ENCODE measurements around the gene NCDN.
"Not testable (repeated sequence)": the region's sequence is repeated elsewhere in the genome, so short reads cannot be mapped to it uniquely, and the experiment has no call there.

Gene NCDN

DNA sequence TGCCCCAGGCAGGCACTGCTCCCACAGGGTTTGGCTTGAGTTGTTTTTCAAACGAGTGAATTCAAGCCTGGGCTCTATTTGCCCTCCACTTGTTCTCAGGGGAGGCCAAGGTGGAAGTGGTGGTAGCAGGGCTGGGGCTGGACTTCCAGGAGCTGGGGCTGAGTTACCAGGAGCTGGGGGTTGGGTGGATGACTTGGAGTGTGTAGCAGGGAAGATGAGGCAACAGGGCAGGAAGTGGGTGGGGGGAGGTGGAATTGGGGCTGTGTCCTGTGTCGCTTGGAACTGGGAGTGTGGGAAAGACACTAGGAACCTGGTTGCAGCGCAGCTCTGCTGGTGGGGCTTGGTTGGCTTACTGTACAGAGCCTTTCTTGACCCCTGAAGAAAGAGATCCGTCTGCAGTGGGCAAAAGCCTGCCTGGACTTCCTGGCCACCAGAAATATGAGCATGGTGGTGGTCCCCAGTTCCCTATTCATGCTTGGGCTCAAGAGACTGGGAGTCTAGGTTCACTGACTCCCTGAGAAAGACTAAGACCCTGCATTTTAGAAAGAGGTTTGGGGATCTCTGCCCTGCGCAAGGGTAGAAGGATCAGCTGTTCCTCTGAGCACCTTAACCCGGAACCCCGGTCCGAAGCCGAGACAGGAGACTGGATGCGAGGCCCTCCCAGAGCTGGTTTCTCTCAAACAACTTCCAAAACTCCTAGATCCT, 18.6 kb downstream of the NCDN start:
- ChIA-PET CTCF (interaction anchor here (0.7 to 3.3 kb wide), 5 partner anchors 8 to 151 kb away, joined by 3 to 29 read pairs (median 6); no protein-coding TSS in a partner anchor), POLR2A (no interaction called here)
- TF ChIP-seq, protein P1, sequence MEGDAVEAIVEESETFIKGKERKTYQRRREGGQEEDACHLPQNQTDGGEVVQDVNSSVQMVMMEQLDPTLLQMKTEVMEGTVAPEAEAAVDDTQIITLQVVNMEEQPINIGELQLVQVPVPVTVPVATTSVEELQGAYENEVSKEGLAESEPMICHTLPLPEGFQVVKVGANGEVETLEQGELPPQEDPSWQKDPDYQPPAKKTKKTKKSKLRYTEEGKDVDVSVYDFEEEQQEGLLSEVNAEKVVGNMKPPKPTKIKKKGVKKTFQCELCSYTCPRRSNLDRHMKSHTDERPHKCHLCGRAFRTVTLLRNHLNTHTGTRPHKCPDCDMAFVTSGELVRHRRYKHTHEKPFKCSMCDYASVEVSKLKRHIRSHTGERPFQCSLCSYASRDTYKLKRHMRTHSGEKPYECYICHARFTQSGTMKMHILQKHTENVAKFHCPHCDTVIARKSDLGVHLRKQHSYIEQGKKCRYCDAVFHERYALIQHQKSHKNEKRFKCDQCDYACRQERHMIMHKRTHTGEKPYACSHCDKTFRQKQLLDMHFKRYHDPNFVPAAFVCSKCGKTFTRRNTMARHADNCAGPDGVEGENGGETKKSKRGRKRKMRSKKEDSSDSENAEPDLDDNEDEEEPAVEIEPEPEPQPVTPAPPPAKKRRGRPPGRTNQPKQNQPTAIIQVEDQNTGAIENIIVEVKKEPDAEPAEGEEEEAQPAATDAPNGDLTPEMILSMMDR (IDR thresholded peaks at IDR 0.05; ENCODE audit: control extremely low read depth, extremely low read depth, low read depth, missing control alignments): no peak
- no peak for DNase-seq (ENCODE audit: extremely low spot score)

DNA sequence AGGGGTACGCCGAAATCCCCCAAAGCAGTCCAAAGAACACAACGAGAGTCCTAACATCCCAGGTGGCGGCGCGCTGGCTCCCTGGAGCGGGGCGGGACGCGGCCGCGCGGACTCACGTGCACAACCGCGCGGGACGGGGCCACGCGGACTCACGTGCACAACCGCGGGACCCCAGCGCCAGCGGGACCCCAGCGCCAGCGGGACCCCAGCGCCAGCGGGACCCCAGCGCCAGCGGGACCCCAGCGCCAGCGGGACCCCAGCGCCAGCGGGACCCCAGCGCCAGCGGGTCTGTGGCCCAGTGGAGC, 19.1 kb downstream of the NCDN start:
- DNase-seq (ENCODE audit: extremely low spot score); POLR2A ChIA-PET: not testable (repeated sequence)
- CTCF ChIA-PET: interaction anchor here (0.7 to 3.3 kb wide), 5 partner anchors 8 to 150 kb away, joined by 3 to 29 read pairs (median 6); no protein-coding TSS in a partner anchor

DNA sequence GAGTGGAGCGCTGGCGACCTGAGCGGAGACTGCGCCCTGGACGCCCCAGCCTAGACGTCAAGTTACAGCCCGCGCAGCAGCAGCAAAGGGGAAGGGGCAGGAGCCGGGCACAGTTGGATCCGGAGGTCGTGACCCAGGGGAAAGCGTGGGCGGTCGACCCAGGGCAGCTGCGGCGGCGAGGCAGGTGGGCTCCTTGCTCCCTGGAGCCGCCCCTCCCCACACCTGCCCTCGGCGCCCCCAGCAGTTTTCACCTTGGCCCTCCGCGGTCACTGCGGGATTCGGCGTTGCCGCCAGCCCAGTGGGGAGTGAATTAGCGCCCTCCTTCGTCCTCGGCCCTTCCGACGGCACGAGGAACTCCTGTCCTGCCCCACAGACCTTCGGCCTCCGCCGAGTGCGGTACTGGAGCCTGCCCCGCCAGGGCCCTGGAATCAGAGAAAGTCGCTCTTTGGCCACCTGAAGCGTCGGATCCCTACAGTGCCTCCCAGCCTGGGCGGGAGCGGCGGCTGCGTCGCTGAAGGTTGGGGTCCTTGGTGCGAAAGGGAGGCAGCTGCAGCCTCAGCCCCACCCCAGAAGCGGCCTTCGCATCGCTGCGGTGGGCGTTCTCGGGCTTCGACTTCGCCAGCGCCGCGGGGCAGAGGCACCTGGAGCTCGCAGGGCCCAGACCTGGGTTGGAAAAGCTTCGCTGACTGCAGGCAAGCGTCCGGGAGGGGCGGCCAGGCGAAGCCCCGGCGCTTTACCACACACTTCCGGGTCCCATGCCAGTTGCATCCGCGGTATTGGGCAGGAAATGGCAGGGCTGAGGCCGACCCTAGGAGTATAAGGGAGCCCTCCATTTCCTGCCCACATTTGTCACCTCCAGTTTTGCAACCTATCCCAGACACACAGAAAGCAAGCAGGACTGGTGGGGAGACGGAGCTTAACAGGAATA, 19.7 kb downstream of the NCDN start:
- POLR2A ChIA-PET: no interaction called here
- TF ChIP-seq, protein P1 (IDR thresholded peaks at IDR 0.05; ENCODE audit: control extremely low read depth, extremely low read depth, low read depth, missing control alignments): no peak
- DNase-seq (ENCODE audit: extremely low spot score): peak; percentile 69
- CTCF ChIA-PET: interaction anchor here (1.1 to 3.7 kb wide), 8 partner anchors 9 to 149 kb away, joined by 3 to 29 read pairs (median 6); no protein-coding TSS in a partner anchor

DNA sequence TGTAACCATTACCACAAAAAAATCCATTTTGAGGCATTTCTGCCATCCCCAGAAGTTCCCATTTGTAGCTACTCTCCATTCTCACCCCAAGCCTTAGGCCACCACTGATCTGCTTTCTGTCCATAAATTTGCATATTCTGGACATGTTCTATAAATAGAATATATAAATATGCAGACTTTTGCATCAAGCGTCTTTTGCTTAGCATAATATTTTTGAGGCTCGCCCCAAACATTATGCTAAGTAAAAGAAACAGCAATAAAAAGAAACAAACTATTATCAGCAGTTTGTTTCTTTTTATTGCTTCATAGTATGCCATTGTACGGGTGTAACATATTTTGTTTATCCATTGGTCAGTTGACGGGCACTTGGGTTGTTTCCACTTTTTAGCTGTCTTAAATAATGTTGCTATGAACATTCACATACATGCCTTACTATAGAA, 23.4 kb downstream of the NCDN start:
- DNase-seq (ENCODE audit: extremely low spot score): no peak
- ChIA-PET CTCF (interaction anchor here (2.8 to 3.7 kb wide), 2 partner anchors 13 to 134 kb away, joined by 11 to 23 read pairs; no protein-coding TSS in a partner anchor), POLR2A (no interaction called here)
- TF ChIP-seq, protein P1 (IDR thresholded peaks at IDR 0.05; ENCODE audit: control extremely low read depth, extremely low read depth, low read depth, missing control alignments): no peak

DNA sequence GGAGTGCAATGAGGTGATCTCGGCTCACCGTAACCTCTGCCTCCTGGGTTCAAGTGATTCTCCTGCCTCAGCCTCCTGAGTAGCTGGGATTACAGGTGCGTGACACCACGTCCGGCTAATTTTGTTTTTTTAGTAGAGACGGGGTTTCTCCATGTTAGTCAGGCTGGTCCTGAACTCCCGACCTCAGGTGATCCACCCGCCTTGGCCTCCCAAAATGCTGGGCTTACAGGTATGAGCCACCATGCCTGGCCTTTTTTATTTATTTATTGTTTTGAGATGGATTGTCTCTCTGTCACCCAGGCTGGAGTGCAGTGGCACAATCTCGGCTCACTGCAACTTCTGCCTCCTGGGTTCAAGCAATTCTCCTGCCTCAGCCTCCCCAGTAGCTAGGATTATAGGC, 24.0 kb downstream of the NCDN start:
- POLR2A ChIA-PET: not testable (repeated sequence)

DNA sequence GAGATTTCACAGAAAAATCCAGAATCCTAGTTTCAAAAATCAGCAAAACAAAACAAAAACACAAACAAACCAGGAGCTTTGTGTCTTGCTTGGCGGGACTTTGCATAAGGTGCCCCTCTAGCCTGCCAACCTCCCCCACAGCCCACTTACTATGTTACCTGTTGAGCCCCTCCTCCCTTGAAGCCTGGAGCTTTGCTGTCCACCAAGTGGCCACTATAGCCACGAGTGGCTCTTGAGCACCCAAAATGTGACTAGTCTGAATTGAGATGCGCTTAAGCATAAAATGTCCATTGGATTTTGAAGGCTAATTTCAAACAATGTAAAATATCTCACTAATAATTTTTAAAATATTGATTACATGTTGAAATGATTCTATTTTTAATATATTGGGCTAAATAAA, 27.7 kb downstream of the NCDN start:
- DNase-seq (ENCODE audit: extremely low spot score): no peak
- ChIA-PET POLR2A (no interaction called here), CTCF (interaction anchor here (1.0 to 1.4 kb wide), 3 partner anchors 8 to 17 kb away, joined by 3 to 6 read pairs (median 6); partner anchors contain the start of gene TFAP2E)
- TF ChIP-seq, protein P1 (IDR thresholded peaks at IDR 0.05; ENCODE audit: control extremely low read depth, extremely low read depth, low read depth, missing control alignments): no peak

More for the DNA sequence above, 24.0 kb downstream of the NCDN start:
- not testable (repeated sequence) for DNase-seq (ENCODE audit: extremely low spot score)
- CTCF ChIA-PET: interaction anchor here (2.8 kb wide), 1 partner anchor 13 kb away, joined by 11 read pairs; no protein-coding TSS in a partner anchor

DNA sequence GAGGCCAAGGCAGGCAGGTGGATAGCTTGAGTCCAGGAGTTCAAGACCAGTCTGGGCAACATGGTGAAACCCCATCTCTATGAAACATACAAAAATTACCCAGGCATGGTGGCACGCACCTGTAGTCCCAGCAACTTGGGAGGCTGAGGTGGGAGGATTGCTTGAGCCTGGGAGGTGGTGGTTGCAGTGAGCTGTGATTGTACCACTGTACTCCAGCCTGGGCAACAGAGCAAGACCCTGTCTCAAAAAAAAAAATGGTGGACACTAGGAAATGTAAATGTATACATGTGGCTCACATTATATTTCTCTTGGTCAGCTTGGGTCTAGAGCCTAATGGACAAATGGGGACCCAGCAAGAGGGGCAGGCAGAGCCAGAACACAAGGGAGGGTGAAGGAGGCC, 28.2 kb downstream of the NCDN start:
- CTCF ChIA-PET: interaction anchor here (0.8 kb wide), 1 partner anchor 15 kb away, joined by 3 read pairs; no protein-coding TSS in a partner anchor
- DNase-seq (ENCODE audit: extremely low spot score); POLR2A ChIA-PET: not testable (repeated sequence)

DNA sequence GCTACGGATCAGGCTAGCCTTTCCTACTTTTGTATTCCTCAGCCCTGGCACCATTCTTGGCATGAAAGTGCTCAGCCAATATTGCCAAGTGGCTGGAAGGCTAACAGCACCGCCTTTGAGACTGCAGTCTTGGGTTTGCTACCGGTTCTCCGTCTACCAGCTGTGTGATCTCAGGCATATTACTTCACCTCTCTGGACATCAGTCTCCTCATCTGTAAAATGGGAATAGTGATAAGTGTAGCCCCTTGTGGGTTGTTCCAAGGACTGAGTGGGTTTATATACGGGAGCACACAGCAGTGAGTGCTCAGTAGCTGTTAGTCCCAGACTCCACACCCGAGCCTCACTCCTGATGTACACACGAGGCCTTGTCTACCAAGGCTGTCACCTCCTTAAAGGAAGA, 29.2 kb downstream of the NCDN start:
- ChIA-PET POLR2A (no interaction called here), CTCF (no interaction called here)
- TF ChIP-seq, protein P1 (IDR thresholded peaks at IDR 0.05; ENCODE audit: control extremely low read depth, extremely low read depth, low read depth, missing control alignments): no peak
- DNase-seq (ENCODE audit: extremely low spot score): no peak

Measured in GM10248 (cell line).